ENCODE results near the gene AGXT. TPM values are rescaled to one million over a fixed set of nuclear protein-coding genes. Genes with fewer than 3 reads are reported as not detected.

The AGXT gene
- total RNA-seq, 1 experiment from 2014 or later = 0.36 TPM

GRCh38 chr2:240879105-240879504, 10.5 kb downstream of the AGXT start:
- ATAC-seq = no peak
- TF ChIP-seq SIN3A (IDR thresholded peaks at IDR 0.05; ENCODE audit: borderline replicate concordance, insufficient read depth, low read depth, low read length) (no peak), TCF7L2 (IDR thresholded peaks at IDR 0.05; ENCODE audit: low read depth, low read length) (no peak), POLR2AphosphoS5 (IDR thresholded peaks at IDR 0.05; ENCODE audit: low read depth, low read length) (no peak)
- TF ChIP-seq, protein P1, sequence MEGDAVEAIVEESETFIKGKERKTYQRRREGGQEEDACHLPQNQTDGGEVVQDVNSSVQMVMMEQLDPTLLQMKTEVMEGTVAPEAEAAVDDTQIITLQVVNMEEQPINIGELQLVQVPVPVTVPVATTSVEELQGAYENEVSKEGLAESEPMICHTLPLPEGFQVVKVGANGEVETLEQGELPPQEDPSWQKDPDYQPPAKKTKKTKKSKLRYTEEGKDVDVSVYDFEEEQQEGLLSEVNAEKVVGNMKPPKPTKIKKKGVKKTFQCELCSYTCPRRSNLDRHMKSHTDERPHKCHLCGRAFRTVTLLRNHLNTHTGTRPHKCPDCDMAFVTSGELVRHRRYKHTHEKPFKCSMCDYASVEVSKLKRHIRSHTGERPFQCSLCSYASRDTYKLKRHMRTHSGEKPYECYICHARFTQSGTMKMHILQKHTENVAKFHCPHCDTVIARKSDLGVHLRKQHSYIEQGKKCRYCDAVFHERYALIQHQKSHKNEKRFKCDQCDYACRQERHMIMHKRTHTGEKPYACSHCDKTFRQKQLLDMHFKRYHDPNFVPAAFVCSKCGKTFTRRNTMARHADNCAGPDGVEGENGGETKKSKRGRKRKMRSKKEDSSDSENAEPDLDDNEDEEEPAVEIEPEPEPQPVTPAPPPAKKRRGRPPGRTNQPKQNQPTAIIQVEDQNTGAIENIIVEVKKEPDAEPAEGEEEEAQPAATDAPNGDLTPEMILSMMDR (IDR thresholded peaks at IDR 0.05) = no peak
- TF ChIP-seq, protein P2, sequence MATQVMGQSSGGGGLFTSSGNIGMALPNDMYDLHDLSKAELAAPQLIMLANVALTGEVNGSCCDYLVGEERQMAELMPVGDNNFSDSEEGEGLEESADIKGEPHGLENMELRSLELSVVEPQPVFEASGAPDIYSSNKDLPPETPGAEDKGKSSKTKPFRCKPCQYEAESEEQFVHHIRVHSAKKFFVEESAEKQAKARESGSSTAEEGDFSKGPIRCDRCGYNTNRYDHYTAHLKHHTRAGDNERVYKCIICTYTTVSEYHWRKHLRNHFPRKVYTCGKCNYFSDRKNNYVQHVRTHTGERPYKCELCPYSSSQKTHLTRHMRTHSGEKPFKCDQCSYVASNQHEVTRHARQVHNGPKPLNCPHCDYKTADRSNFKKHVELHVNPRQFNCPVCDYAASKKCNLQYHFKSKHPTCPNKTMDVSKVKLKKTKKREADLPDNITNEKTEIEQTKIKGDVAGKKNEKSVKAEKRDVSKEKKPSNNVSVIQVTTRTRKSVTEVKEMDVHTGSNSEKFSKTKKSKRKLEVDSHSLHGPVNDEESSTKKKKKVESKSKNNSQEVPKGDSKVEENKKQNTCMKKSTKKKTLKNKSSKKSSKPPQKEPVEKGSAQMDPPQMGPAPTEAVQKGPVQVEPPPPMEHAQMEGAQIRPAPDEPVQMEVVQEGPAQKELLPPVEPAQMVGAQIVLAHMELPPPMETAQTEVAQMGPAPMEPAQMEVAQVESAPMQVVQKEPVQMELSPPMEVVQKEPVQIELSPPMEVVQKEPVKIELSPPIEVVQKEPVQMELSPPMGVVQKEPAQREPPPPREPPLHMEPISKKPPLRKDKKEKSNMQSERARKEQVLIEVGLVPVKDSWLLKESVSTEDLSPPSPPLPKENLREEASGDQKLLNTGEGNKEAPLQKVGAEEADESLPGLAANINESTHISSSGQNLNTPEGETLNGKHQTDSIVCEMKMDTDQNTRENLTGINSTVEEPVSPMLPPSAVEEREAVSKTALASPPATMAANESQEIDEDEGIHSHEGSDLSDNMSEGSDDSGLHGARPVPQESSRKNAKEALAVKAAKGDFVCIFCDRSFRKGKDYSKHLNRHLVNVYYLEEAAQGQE (IDR thresholded peaks at IDR 0.05; ENCODE audit: insufficient read depth in 1 of 2, low read depth in 2 of 2, low read length in 1 of 2) = no peak
- H3K4me1 ChIP-seq (ENCODE audit: control insufficient read depth, insufficient read depth, low read length) = no peaks in the 10 kb centered on the region
- H3K27me3 ChIP-seq (ENCODE audit: control insufficient read depth, insufficient read depth, low read length) = no peaks in the 10 kb centered on the region
- ChIA-PET CTCF (no interaction called here), POLR2A (no interaction called here)
- no peak overlapping the region for H3K27ac ChIP-seq (ENCODE audit: low read length)
- H3K9me3 ChIP-seq (ENCODE audit: control insufficient read depth, insufficient read depth, low read depth, low read length) = no peaks in the 10 kb centered on the region
- no TSS peak for BruUV-seq (replicated peaks)
- no peak overlapping the region for H3K4me3 ChIP-seq (ENCODE audit: low read depth in 2 of 2, low read length in 2 of 2)
- no peaks in the 10 kb centered on the region for H3K36me3 ChIP-seq (ENCODE audit: control insufficient read depth, insufficient read depth, low read length)
- intact Hi-C loops (cut with micrococcal nuclease; ENCODE audit: unreplicated experiment) = no loop called here
- in situ Hi-C loops (cut with HindIII; ENCODE audit: low pct_unique_long_range_greater_than_20kb, low sequenced_read_pairs) = no loop called here
- no peak for DNase-seq (ENCODE audit: low read depth, low spot score)

- ATAC-seq (no peak), DNase-seq (ENCODE audit: low read depth, low spot score) (no peak)
- ChIA-PET CTCF (no interaction called here), POLR2A (no interaction called here)
- no peaks in the 10 kb centered on the region for H3K9me3 ChIP-seq (ENCODE audit: control insufficient read depth, insufficient read depth, low read depth, low read length)
- BruUV-seq (replicated peaks) = no TSS peak
- intact Hi-C loops (cut with micrococcal nuclease; ENCODE audit: unreplicated experiment) = no loop called here
- in situ Hi-C loops (cut with HindIII; ENCODE audit: low pct_unique_long_range_greater_than_20kb, low sequenced_read_pairs) = no loop called here
- H3K36me3 ChIP-seq (ENCODE audit: control insufficient read depth, insufficient read depth, low read length) = no peaks in the 10 kb centered on the region
- TF ChIP-seq SIN3A (IDR thresholded peaks at IDR 0.05; ENCODE audit: borderline replicate concordance, insufficient read depth, low read depth, low read length) = no peak
- TF ChIP-seq, protein P2 (IDR thresholded peaks at IDR 0.05; ENCODE audit: insufficient read depth in 1 of 2, low read depth in 2 of 2, low read length in 1 of 2) = no peak
- no peak for TF ChIP-seq POLR2AphosphoS5 (IDR thresholded peaks at IDR 0.05; ENCODE audit: low read depth, low read length)
- TF ChIP-seq, protein P1 (IDR thresholded peaks at IDR 0.05) = no peak
- TF ChIP-seq TCF7L2 (IDR thresholded peaks at IDR 0.05; ENCODE audit: low read depth, low read length) = no peak
- H3K4me3 ChIP-seq (ENCODE audit: low read depth in 2 of 2, low read length in 2 of 2) = no peak overlapping the region
- H3K27ac ChIP-seq (ENCODE audit: low read length) = no peak overlapping the region
- H3K4me1 ChIP-seq (ENCODE audit: control insufficient read depth, insufficient read depth, low read length) = no peaks in the 10 kb centered on the region
- H3K27me3 ChIP-seq (ENCODE audit: control insufficient read depth, insufficient read depth, low read length) = no peaks in the 10 kb centered on the region
These were observed 13.3 kb downstream of the AGXT start for GRCh38 chr2:240881913-240882312.
